Ovary (tissue), 3 donors: ENCODE data around the gene GNB5.

Experiments used
- CTCF ChIP-seq, 3 donors: fragments of 450-650 bp in 2 of 3; fragments of 200-600 bp in 1 of 3; IDR thresholded peaks; one replicate each; pipeline versions ENCODE4 v1.5.1 to v1.8.0; 2016 to 2022; ENCODE audit warnings: antibody characterized with exemption in 3 of 3, mild to moderate bottlenecking in 1 of 3
- POLR2A ChIP-seq: fragments of 450-650 bp; IDR thresholded peaks from one replicate; pipeline ENCODE4 v1.6.1; 2017; ENCODE audit warnings: antibody characterized with exemption, mild to moderate bottlenecking, moderate library complexity
- donor health status: DM: no; HTN: no; CAD: no.

GRCh38 chr15:52120488-52120887 lies 70.7 kb downstream of the GNB5 start:
- TF ChIP-seq POLR2A: no peak
- no peak for TF ChIP-seq CTCF (IDR thresholded peaks at IDR 0.05)
